CD8-positive, alpha-beta memory T cell (primary cell): ENCODE data around the gene BMP8B. TPM values are rescaled to one million over a fixed set of nuclear protein-coding genes. Genes with fewer than 3 reads are reported as not detected.
A peak's percentile ranks its signal among the peaks of the same experiment; 100 is the strongest.
"Not testable (repeated sequence)": the region's sequence is repeated elsewhere in the genome, so short reads cannot be mapped to it uniquely, and the experiment has no call there.

Experiments
- CTCF ChIA-PET: fragments of 350-600 bp; sonication (Branson Sonifier 250); formaldehyde crosslinking; loops from one replicate; lab custom pipeline; 2021; ENCODE audit warnings: antibody characterized with exemption; lab: Charles Lee
- POLR2A ChIA-PET: fragments of 350-600 bp; sonication (Branson Sonifier 250); formaldehyde crosslinking; loops from one replicate; lab custom pipeline; 2021; ENCODE audit warnings: antibody characterized with exemption; lab: Charles Lee
- DNase-seq, 5 donors: peaks; one replicate each; pipeline versions ENCODE4 v3.0.0 to v3.0.0-alpha.2; 2020 to 2022; ENCODE audit warnings: mixed read lengths in 1 of 5
- H3K27ac ChIP-seq: one replicate; pipeline ENCODE4 v1.7.0; 2013; ENCODE audit warnings: low read depth, mild to moderate bottlenecking, low read length, moderate library complexity
- H3K27me3 ChIP-seq: 2 replicates; pipeline ENCODE4 v1.7.0; 2013; ENCODE audit warnings: low read length, mild to moderate bottlenecking; ENCODE audit not compliant: insufficient read depth, poor library complexity, severe bottlenecking
- H3K36me3 ChIP-seq: 2 replicates; pipeline ENCODE4 v1.7.0; 2013; ENCODE audit warnings: mild to moderate bottlenecking, low read length, moderate library complexity; ENCODE audit not compliant: insufficient read depth
- H3K4me1 ChIP-seq: 2 replicates; pipeline ENCODE4 v1.7.0; 2013; ENCODE audit warnings: mild to moderate bottlenecking, low read length, moderate library complexity; ENCODE audit not compliant: insufficient read depth
- H3K4me3 ChIP-seq: 2 replicates; pipeline ENCODE4 v1.7.0; 2013; ENCODE audit warnings: mild to moderate bottlenecking, low read length
- H3K9me3 ChIP-seq: 2 replicates; pipeline ENCODE4 v1.7.0; 2013; ENCODE audit warnings: mild to moderate bottlenecking, low read length
- H3K27ac Mint-ChIP-seq, 8 donors: one replicate each; pipeline ENCODE4 v1.8.0; 2020 to 2021; ENCODE audit warnings: mixed read lengths in 8 of 8, mild to moderate bottlenecking in 6 of 8, inconsistent platforms in 3 of 8, moderate library complexity in 3 of 8
- H3K27me3 Mint-ChIP-seq, 2 donors: one replicate each; pipeline ENCODE4 v1.8.0; 2020 to 2021; ENCODE audit warnings: mixed read lengths in 2 of 2, mild to moderate bottlenecking in 1 of 2, moderate library complexity in 1 of 2
- H3K36me3 Mint-ChIP-seq, 3 donors: one replicate each; pipeline ENCODE4 v1.8.0; 2020 to 2021; ENCODE audit warnings: mixed read lengths in 3 of 3, inconsistent platforms in 1 of 3, mild to moderate bottlenecking in 1 of 3
- H3K4me1 Mint-ChIP-seq, 3 donors: one replicate each; pipeline ENCODE4 v1.8.0; 2020 to 2021; ENCODE audit warnings: mixed read lengths in 3 of 3, inconsistent platforms in 1 of 3, mild to moderate bottlenecking in 1 of 3
- H3K4me3 Mint-ChIP-seq, 7 donors: one replicate each; pipeline ENCODE4 v1.8.0; 2020 to 2021; ENCODE audit warnings: mixed read lengths in 7 of 7, mild to moderate bottlenecking in 6 of 7, moderate library complexity in 4 of 7, inconsistent platforms in 2 of 7
- H3K9me3 Mint-ChIP-seq, 5 donors: one replicate each; pipeline ENCODE4 v1.8.0; 2020 to 2022; ENCODE audit warnings: mixed read lengths in 5 of 5, mild to moderate bottlenecking in 3 of 5, moderate library complexity in 2 of 5, inconsistent platforms in 1 of 5
- polyA plus RNA-seq: library from polyadenylated mRNA; unstranded; fragments of 300-500 nt; fragmentation: Illumina TruSeq; gene quantifications from one replicate; pipeline ENCODE4 v1.2.3, GENCODE V29; 2021
- total RNA-seq, 2 experiments: library from RNA; stranded (reverse); gene quantifications; one replicate each; pipeline ENCODE4 v1.2.3, GENCODE V29; 2021

BMP8B gene
- total and polyA plus RNA-seq, 3 experiments from 2014 or later, result 0.14 to 1.2 (median 0.91) TPM

DNA sequence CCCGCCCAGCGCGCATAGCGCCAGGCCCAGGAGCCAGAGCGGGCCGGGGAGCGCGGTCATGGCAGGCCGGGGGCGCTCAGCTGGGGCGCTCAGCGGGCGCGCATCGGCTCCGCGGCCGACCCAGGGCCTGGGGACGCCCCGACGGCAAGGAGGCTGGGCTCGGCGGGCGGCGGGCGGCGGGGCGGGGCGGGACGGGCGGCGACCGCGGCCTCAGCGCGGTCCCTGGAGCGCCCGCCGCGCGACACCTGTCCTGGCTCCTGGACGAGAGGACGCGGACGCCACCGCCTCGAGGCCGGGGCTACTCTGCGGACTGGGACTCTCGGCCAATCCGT lies 273 bp downstream of the BMP8B start:
- Histone ChIP-seq H3K4me3 (no peak overlapping the region), H3K27ac (no peak overlapping the region), H3K27me3 (no peaks in the 10 kb centered on the region), H3K36me3 (no peaks in the 10 kb centered on the region), H3K4me1 (peaks cover 6% of the 10 kb centered on the region), H3K9me3 (no peaks in the 10 kb centered on the region)
- H3K4me1 Mint-ChIP-seq, result peaks cover 6 to 27% (median 12%) of the 10 kb centered on the region in 3 donors
- ChIA-PET CTCF (interaction anchor here (2.2 kb wide), 1 partner anchor 11 kb away, joined by 14 read pairs; no protein-coding TSS in a partner anchor), POLR2A (interaction anchor here (1.3 to 1.6 kb wide), 2 partner anchors 9 to 11 kb away, joined by 5 to 10 read pairs; no protein-coding TSS in a partner anchor)
- peaks cover 9 to 10% of the 10 kb centered on the region in 2 donors for H3K27me3 Mint-ChIP-seq
- H3K36me3 Mint-ChIP-seq, result no peaks in the 10 kb centered on the region
- no peaks in the 10 kb centered on the region for H3K9me3 Mint-ChIP-seq
- H3K27ac Mint-ChIP-seq, result no peak overlapping the region
- DNase-seq, result peak in 1 of 5 donors; percentile 9
- no peak overlapping the region for H3K4me3 Mint-ChIP-seq

DNA sequence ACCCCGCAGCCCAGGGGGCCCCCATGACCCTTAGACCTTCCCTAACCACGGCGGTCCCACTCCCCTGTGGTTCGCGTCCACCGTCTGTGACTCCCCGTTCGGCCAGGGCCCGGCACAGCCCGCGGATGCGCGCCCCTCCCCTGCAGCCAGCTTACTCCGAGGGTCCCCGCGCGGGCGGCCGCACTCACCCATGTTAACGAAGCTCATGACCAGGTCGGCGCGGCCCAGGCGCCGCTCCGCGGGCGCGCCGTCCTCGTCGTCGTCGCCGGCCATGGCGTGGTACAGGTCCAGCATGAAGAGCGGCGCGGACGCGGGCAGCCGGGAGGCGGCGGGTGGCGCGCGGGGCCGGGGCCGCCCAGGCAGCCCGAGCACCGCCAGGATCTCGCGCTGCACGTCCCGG lies 701 bp downstream of the BMP8B start:
- not testable (repeated sequence) for H3K27ac ChIP-seq, H3K36me3 ChIP-seq, H3K4me1 ChIP-seq, H3K9me3 Mint-ChIP-seq, H3K36me3 Mint-ChIP-seq, H3K9me3 ChIP-seq, H3K27ac Mint-ChIP-seq, H3K4me3 ChIP-seq, DNase-seq, H3K27me3 ChIP-seq
- Mint-ChIP-seq H3K4me1 (peaks cover 6 to 27% (median 12%) of the 10 kb centered on the region in 3 donors), H3K4me3 (peak overlapping the region in 3 of 7 donors; percentile 63 to 70 (median 67)), H3K27me3 (peaks cover 9 to 10% of the 10 kb centered on the region in 2 donors)
- POLR2A ChIA-PET, result interaction anchor here (1.3 to 1.6 kb wide), 2 partner anchors 10 to 11 kb away, joined by 5 to 10 read pairs; no protein-coding TSS in a partner anchor
- CTCF ChIA-PET, result interaction anchor here (2.2 kb wide), 1 partner anchor 12 kb away, joined by 14 read pairs; no protein-coding TSS in a partner anchor

DNA sequence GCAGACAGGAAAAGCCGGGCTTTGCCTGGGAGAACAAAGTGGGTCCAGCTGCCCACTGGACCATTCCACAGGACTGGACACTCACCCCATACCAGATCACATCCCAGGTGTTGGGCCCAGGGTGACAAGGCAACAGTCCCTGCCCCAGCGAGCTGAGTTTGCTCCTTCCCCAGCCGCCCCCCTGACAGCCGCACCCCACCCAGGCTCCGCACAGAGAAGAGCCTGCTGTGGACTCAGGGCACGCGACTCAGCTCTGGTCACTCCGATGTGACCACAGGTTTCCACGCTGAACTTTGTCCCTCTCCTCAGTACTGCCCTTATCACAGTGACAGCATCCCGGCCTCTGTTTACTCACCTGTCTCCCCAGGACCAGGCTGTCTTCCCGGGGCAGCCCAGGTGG lies 1.2 kb downstream of the BMP8B start:
- no peak overlapping the region for H3K4me3 ChIP-seq
- Mint-ChIP-seq H3K27ac (no peak overlapping the region), H3K9me3 (no peaks in the 10 kb centered on the region), H3K36me3 (no peaks in the 10 kb centered on the region), H3K4me3 (peak overlapping the region; percentile 2 to 75 (median 63)), H3K27me3 (peaks cover 6 to 9% of the 10 kb centered on the region in 2 donors), H3K4me1 (peaks cover 2 to 23% (median 10%) of the 10 kb centered on the region in 3 donors)
- H3K27ac ChIP-seq, result no peak overlapping the region
- DNase-seq, result no peak
- no peaks in the 10 kb centered on the region for H3K9me3 ChIP-seq
- POLR2A ChIA-PET, result interaction anchor here (0.6 kb wide), 1 partner anchor 442 kb away, joined by 4 read pairs; no protein-coding TSS in a partner anchor
- no peaks in the 10 kb centered on the region for H3K27me3 ChIP-seq
- peaks cover 6% of the 10 kb centered on the region for H3K4me1 ChIP-seq
- H3K36me3 ChIP-seq, result no peaks in the 10 kb centered on the region
- CTCF ChIA-PET, result interaction anchor here (1.1 kb wide), 1 partner anchor 12 kb away, joined by 3 read pairs; no protein-coding TSS in a partner anchor

DNA sequence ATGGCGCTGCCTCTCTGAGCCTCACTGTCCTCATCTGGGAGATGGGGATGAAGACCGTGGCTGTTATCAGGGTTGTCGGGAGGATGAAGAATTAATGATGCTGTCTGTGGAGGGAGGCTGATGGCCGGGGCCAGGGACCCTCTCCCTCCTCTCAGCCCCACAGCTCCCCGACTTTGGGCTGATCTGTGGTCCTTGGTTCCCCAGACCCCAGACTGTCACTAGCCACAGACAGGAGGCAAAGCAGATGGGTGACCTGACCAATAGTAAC lies 1.6 kb downstream of the BMP8B start:
- peak overlapping the region; percentile 2 to 75 (median 63) for H3K4me3 Mint-ChIP-seq
- not testable (repeated sequence) for H3K27me3 ChIP-seq, H3K36me3 ChIP-seq, H3K4me1 ChIP-seq, H3K9me3 ChIP-seq, H3K27ac Mint-ChIP-seq, H3K27ac ChIP-seq, H3K4me3 ChIP-seq, H3K9me3 Mint-ChIP-seq, DNase-seq, H3K27me3 Mint-ChIP-seq, H3K36me3 Mint-ChIP-seq
- POLR2A ChIA-PET, result interaction anchor here (0.6 kb wide), 1 partner anchor 442 kb away, joined by 4 read pairs; no protein-coding TSS in a partner anchor
- CTCF ChIA-PET, result interaction anchor here (1.1 kb wide), 1 partner anchor 12 kb away, joined by 3 read pairs; no protein-coding TSS in a partner anchor
- H3K4me1 Mint-ChIP-seq, result peaks cover 0 to 22% (median 9%) of the 10 kb centered on the region in 3 donors

DNA sequence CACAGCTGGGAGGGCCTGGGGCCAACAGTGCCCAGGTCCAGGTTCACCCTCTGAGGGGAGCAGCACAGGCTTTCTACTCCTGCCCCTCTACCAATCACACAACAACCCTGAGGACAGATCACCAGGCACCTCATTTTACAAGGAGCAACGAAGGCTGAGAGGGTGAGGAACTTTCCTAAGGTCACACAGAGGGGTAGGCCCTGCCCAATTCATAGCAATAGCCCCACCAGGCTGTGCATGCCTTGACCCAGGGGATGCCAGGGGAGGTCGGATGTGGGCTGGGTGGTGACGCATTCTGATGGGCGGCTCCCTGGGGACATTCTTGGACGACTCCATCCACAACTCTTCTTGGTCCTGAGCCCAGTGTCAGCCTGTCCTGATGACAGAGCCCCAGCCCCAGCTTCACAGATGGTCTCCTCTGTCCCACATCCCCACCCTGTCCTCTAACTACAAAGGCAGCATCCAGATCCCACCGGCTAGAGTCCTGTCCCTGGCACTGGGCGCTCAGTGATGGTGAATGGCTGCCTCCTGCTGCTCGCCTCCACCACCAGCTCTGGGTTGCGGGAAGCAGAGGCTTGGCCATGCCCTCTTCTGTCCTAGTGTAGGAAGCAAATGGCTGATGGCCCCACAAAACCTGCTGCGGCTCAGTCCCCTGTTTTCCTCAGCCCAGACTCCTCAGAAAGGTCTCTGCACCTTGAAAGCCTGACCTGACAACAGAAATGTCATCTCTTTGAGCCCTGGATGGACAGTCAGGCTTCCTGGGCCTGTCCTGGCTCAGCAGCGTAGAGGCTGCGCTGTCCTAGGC lies 2.2 kb downstream of the BMP8B start:
- H3K9me3 ChIP-seq, H3K4me1 ChIP-seq, H3K27me3 ChIP-seq, H3K36me3 Mint-ChIP-seq, H3K27me3 Mint-ChIP-seq, H3K9me3 Mint-ChIP-seq, DNase-seq, H3K27ac ChIP-seq, H3K4me3 ChIP-seq, H3K36me3 ChIP-seq: not testable (repeated sequence)
- ChIA-PET POLR2A (interaction anchor here (0.6 kb wide), 1 partner anchor 443 kb away, joined by 4 read pairs; no protein-coding TSS in a partner anchor), CTCF (interaction anchor here (1.1 kb wide), 1 partner anchor 13 kb away, joined by 3 read pairs; no protein-coding TSS in a partner anchor)
- Mint-ChIP-seq H3K4me1 (peaks cover 0 to 21% (median 9%) of the 10 kb centered on the region in 3 donors), H3K27ac (peak overlapping the region in 1 of 8 donors; percentile 79), H3K4me3 (peak overlapping the region in 5 of 7 donors; percentile 63 to 80 (median 70))

DNA sequence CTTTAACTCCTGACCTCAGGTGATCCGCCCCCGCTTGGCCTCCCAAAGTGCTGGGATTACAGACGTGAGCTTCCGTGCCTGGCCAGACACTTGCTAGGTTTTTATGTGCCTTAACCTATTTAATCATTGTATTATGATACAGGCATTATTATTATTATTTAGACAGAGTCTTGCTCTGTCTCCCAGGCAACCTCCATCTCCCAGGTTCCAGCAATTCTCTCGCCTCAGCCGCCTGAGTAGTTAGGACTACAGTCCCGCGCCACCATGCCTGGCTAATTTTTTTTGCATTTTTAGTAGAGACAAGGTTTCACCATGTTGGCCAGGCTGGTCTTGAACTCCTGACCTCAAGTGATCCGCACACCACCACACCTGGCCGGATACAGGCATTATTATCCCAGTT lies 6.0 kb downstream of the BMP8B start:
- H3K4me1 Mint-ChIP-seq, POLR2A ChIA-PET, H3K4me1 ChIP-seq, DNase-seq, H3K36me3 ChIP-seq, H3K9me3 Mint-ChIP-seq, H3K27me3 Mint-ChIP-seq, H3K27ac Mint-ChIP-seq, H3K36me3 Mint-ChIP-seq, H3K27ac ChIP-seq, H3K9me3 ChIP-seq, H3K27me3 ChIP-seq, H3K4me3 ChIP-seq: not testable (repeated sequence)
- CTCF ChIA-PET, result interaction anchor here (3.2 kb wide), 1 partner anchor 16 kb away, joined by 12 read pairs; no protein-coding TSS in a partner anchor
- H3K4me3 Mint-ChIP-seq, result peak overlapping the region in 1 of 7 donors; percentile 46

DNA sequence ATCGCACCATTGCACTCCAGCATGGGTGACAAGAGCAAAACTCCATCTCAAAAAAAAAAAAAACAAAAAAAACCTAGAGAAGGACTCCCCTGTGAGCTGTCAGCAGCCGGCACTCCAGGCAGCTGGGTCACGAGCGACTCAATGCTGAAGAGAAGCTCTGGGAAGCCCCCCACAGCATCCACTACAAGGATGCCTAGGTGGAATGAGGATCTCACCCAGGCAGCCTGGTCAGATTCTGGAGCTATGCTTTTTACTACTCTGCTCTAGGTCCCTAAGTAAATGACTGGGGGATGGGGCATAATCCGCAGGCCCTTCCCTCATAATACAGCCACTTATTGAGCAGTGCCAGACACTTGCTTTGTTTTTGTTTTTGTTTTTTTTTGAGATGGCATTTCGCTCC lies 6.6 kb downstream of the BMP8B start:
- Mint-ChIP-seq H3K36me3 (no peaks in the 10 kb centered on the region), H3K4me1 (peaks cover 0 to 2% (median under 1%) of the 10 kb centered on the region in 3 donors), H3K27ac (no peak overlapping the region), H3K27me3 (peaks cover 0 to under 1% of the 10 kb centered on the region in 2 donors), H3K4me3 (no peak overlapping the region), H3K9me3 (no peaks in the 10 kb centered on the region)
- no peak overlapping the region for H3K27ac ChIP-seq
- POLR2A ChIA-PET, result interaction anchor here (0.7 kb wide), 1 partner anchor 119 kb away, joined by 4 read pairs; no protein-coding TSS in a partner anchor
- DNase-seq, result no peak
- H3K9me3 ChIP-seq, result no peaks in the 10 kb centered on the region
- no peaks in the 10 kb centered on the region for H3K4me1 ChIP-seq
- CTCF ChIA-PET, result interaction anchor here (3.2 kb wide), 1 partner anchor 17 kb away, joined by 12 read pairs; no protein-coding TSS in a partner anchor
- H3K27me3 ChIP-seq, result no peaks in the 10 kb centered on the region
- H3K36me3 ChIP-seq, result no peaks in the 10 kb centered on the region
- no peak overlapping the region for H3K4me3 ChIP-seq

DNA sequence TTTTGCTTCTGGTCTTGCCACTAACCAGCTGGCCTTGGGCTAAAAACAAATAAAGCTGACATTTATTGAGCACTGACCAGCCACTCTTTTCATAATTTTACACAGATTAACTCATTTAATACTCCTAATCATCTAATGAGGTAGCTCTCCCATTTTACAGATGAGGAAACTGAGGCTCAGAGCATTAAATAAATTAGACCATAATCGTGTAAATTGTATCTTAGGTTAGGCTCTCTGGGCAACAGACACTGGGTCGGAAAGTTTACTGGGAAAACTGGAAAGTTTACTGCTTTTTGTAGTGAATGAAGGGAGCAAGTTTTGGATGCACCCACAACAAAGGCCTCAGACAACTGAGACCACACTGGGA lies 7.3 kb downstream of the BMP8B start:
- Mint-ChIP-seq H3K36me3 (no peaks in the 10 kb centered on the region), H3K4me3 (no peak overlapping the region), H3K27me3 (no peaks in the 10 kb centered on the region), H3K4me1 (no peaks in the 10 kb centered on the region), H3K27ac (no peak overlapping the region), H3K9me3 (no peaks in the 10 kb centered on the region)
- Histone ChIP-seq H3K27ac (no peak overlapping the region), H3K36me3 (no peaks in the 10 kb centered on the region), H3K4me1 (no peaks in the 10 kb centered on the region), H3K9me3 (no peaks in the 10 kb centered on the region), H3K4me3 (no peak overlapping the region), H3K27me3 (no peaks in the 10 kb centered on the region)
- POLR2A ChIA-PET, result no interaction called here
- CTCF ChIA-PET, result interaction anchor here (3.2 kb wide), 1 partner anchor 17 kb away, joined by 12 read pairs; no protein-coding TSS in a partner anchor
- no peak for DNase-seq
